Activated T-helper 9 cell treated with anti-CD3 and anti-CD28 coated beads, Interleukin-2, amount 50 U/mL, for 16 hours (primary cell): Measurements from ENCODE around the gene ANKRD45.
"Not testable (repeated sequence)": the region's sequence is repeated elsewhere in the genome, so short reads cannot be mapped to it uniquely, and the experiment has no call there.

Experiments
- DNase-seq: peaks from one replicate; pipeline ENCODE4 v3.0.0-alpha.2; 2020; ENCODE audit warnings: low read depth

The ANKRD45 gene

GRCh38 chr1:173572201-173572873, 97.3 kb downstream of the ANKRD45 start:
- DNase-seq: no peak

- no peak for DNase-seq
Measured at GRCh38 chr1:173570370-173571007, 99.2 kb downstream of the ANKRD45 start.

- no peak for DNase-seq
Measured at GRCh38 chr1:173568483-173568882, 101.2 kb downstream of the ANKRD45 start.

DNA sequence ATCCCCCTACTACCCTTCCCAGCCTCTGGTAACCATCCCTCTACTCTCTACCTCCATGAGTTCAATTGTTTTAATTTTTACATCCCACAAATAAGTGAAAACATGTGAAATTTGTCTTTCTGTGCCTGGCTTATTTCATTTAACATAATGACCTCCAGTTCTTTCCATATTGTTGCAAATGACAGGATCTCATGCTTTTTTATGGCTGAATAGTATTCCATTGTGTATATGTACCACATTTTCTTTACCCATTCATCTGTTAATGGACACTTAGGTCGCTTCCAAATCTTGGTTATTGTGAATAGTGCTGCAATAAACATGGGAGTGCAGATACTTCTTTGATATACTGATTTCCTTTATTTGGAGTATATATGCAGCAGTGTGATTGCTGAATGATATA, 105.8 kb downstream of the ANKRD45 start:
- not testable (repeated sequence) for DNase-seq

DNA sequence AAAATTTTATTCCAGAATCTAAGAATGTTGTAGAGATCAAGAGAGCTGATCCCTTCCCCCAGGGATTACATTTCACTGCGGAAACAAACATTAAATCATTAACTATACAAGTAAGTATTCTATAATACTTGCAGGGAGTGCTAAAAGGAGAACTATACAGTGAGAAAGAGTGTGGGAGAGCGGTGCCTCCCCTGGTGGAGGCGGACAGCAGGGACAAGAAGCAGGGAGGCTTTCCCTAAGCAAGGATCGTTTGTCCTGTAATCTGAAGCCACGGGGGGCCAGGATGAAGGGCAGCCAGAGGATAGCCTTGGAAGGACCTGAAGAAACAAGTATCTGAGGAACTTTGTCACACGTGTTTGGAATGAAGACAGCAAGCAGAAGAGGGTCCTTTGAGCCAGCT, 106.8 kb downstream of the ANKRD45 start:
- no peak for DNase-seq

- no peak for DNase-seq
Measured at GRCh38 chr1:173561263-173561662, 108.4 kb downstream of the ANKRD45 start.

DNA sequence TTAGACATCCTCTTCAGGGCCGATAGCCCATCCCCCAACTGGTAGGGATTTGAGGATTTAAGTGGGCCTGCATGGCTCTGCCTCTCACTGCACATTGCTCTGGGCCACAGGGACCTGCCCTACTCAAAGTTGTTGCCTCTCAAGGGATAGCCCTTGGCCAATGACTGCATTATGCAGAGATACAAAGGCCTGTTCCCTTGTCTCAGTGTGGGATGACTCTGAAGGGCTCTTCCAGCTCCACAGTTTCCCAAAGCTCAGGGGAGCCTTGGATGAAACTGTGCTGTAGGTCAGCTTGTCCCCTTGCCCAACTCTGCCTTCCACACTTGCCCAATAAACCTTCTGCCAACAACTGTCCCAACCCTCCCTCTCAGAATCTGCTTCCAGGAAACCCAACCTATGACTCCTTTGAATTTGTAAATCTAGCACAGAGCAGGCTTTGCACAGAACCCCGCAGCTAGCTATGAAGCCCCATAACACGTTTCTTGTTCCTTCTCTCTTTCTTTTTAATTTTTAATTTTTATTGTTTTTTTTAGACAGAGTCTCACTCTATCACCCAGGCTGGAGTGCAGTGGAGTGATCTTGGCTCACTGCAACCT, 109.3 kb downstream of the ANKRD45 start:
- no peak for DNase-seq
